ENCODE data around the gene LRP1B. TPM values are rescaled to one million over a fixed set of nuclear protein-coding genes. Genes with fewer than 3 reads are reported as not detected.

LRP1B gene
- polyA plus RNA-seq, 2 of the 4 experiments (the other 2 are of a cell fraction), result 0.03 TPM; not detected in 1

DNA sequence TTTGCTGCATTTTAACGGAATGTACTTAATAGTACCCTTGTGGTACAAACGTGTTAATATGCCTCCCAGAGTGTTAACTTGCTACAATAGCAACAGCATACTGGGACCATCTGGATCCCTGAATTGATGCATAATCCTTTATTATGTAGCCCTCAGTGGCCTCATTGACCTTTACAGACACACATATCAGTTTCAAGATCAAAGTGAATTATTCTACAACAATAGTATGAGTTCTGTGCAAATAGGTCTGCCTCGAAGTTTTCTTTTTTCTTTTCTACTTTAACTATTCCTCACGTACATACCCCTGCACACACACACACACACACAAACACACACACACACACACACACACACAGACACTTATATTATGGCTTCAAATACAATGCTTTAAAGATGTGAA lies 1622.1 kb downstream of the LRP1B start (continued):
- no peak for TF ChIP-seq JUN (IDR thresholded peaks at IDR 0.05)
- no peak for TF ChIP-seq TP53 (CRISPR knock-in tag; IDR thresholded peaks at IDR 0.05)

DNA sequence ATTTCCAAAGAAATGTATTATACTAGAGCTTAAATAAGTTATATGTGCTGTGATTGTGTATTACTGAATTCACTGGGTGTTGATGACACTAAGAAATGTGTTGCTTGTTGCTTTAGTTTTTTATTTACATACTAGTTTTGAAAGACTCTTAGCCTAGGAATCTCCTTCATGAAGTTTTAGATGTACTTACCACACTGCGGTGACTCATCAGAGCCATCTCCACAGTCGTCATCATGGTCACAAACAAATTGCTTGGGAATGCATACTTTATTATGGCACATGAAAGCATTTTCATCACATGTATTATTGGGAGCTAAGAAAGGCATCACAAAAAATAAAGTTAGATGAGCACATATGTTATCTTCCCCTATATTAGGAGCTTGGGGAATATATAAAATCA lies 1624.2 kb downstream of the LRP1B start:
- FAIRE-seq (no peak), DNase-seq (ENCODE audit: low read depth in 1 of 2, low spot score in 1 of 2) (peak in 1 of 2 experiments; percentile 29), ATAC-seq (no peak)
- no peak for TF ChIP-seq FOSL2 (IDR thresholded peaks at IDR 0.05)
- TF ChIP-seq FOSL2 (CRISPR knock-in tag; IDR thresholded peaks at IDR 0.05), result peak; percentile 62
- TF ChIP-seq PHF8 (IDR thresholded peaks at IDR 0.05; ENCODE audit: borderline replicate concordance, low read depth), result no peak
- WGBS (ENCODE audit: missing lambda C conversion rate), result 67% methylated on average over 2 of the region's 2 CpGs
- no peak overlapping the region for H3K4me3 ChIP-seq
- 0 out of 3 replicates have a peak, but pooled peaks cover 4% of the 10 kb centered on the region for H3K4me1 ChIP-seq
- ChIA-PET POLR2A (no interaction called here), CTCF (no interaction called here)
- no peak overlapping the region for H3K27ac ChIP-seq
- H3K4me2 ChIP-seq, result no peak overlapping the region
- no peaks in the 10 kb centered on the region for H3K9me3 ChIP-seq

- ChIA-PET POLR2A (no interaction called here), CTCF (no interaction called here)
- 48% methylated on average over 2 of the region's 2 CpGs for WGBS (ENCODE audit: missing lambda C conversion rate)
- no peak for FAIRE-seq
- no peak for TF ChIP-seq EHF (CRISPR knock-in tag; IDR thresholded peaks at IDR 0.05)
- no peak for TF ChIP-seq SMC3 (IDR thresholded peaks at IDR 0.05)
- TF ChIP-seq HES2 (IDR thresholded peaks at IDR 0.05), result no peak
- no peak for TF ChIP-seq CHD4 (IDR thresholded peaks at IDR 0.05; ENCODE audit: borderline replicate concordance)
- TF ChIP-seq HOXB13 (CRISPR knock-in tag; IDR thresholded peaks at IDR 0.05; ENCODE audit: low read depth), result no peak
- no peak for TF ChIP-seq NR3C1 (IDR thresholded peaks at IDR 0.05)
- TF ChIP-seq RFX5 (IDR thresholded peaks at IDR 0.05), result no peak
- Histone ChIP-seq H3K27ac (no peak overlapping the region), H3K4me1 (0 out of 3 replicates have a peak, but pooled peaks cover 4% of the 10 kb centered on the region), H3K4me2 (no peak overlapping the region), H3K9me3 (no peaks in the 10 kb centered on the region), H3K4me3 (no peak overlapping the region)
- ATAC-seq, result no peak
- no peak for DNase-seq (ENCODE audit: low read depth in 1 of 2, low spot score in 1 of 2)
These were observed 1626.2 kb downstream of the LRP1B start for GRCh38 chr2:140504601-140505000.

- Histone ChIP-seq H3K4me1 (0 out of 3 replicates have a peak, but pooled peaks cover 4% of the 10 kb centered on the region), H3K27ac (no peak overlapping the region), H3K4me2 (peak overlapping the region; percentile 39), H3K4me3 (no peak overlapping the region), H3K9me3 (no peaks in the 10 kb centered on the region)
- FAIRE-seq, result no peak
- CTCF ChIA-PET, result interaction anchor here (1.0 kb wide), 1 partner anchor 27 kb away, joined by 3 read pairs; no protein-coding TSS in a partner anchor
- TF ChIP-seq HEYL (CRISPR knock-in tag; IDR thresholded peaks at IDR 0.05) (no peak), BCL3 (IDR thresholded peaks at IDR 0.05) (no peak), RAD21 (conservative IDR thresholded peaks at IDR 0.05 in 1 of 2, IDR thresholded peaks at IDR 0.05 in 1 of 2) (no peak), MYC (IDR thresholded peaks at IDR 0.05; ENCODE audit: borderline replicate concordance, low read length) (no peak), POLR2A (IDR thresholded peaks at IDR 0.05; ENCODE audit: low read length) (no peak), FOXS1 (CRISPR knock-in tag; IDR thresholded peaks at IDR 0.05) (no peak), RCOR1 (IDR thresholded peaks at IDR 0.05; ENCODE audit: low read depth, low read length) (no peak)
- ATAC-seq, result no peak; a peak in 1 of 6 replicates
- POLR2A ChIA-PET, result no interaction called here
- 38% methylated on average over 6 of the region's 6 CpGs for WGBS (ENCODE audit: missing lambda C conversion rate)
- no peak for DNase-seq (ENCODE audit: low read depth in 1 of 2, low spot score in 1 of 2)
These were observed 1627.7 kb downstream of the LRP1B start for GRCh38 chr2:140502951-140503630.

- ChIA-PET CTCF (no interaction called here), POLR2A (no interaction called here)
- ATAC-seq (no peak), FAIRE-seq (no peak), DNase-seq (ENCODE audit: low read depth in 1 of 2, low spot score in 1 of 2) (no peak)
- WGBS (ENCODE audit: missing lambda C conversion rate), result 30% methylated on average over 4 of the region's 4 CpGs
- no peaks in the 10 kb centered on the region for H3K4me1 ChIP-seq
- TF ChIP-seq FOXS1 (CRISPR knock-in tag; IDR thresholded peaks at IDR 0.05) (no peak), HDAC2 (IDR thresholded peaks at IDR 0.05) (no peak), MAFK (IDR thresholded peaks at IDR 0.05; ENCODE audit: partially characterized antibody) (peak; percentile 49)
- TF ChIP-seq, protein P1, sequence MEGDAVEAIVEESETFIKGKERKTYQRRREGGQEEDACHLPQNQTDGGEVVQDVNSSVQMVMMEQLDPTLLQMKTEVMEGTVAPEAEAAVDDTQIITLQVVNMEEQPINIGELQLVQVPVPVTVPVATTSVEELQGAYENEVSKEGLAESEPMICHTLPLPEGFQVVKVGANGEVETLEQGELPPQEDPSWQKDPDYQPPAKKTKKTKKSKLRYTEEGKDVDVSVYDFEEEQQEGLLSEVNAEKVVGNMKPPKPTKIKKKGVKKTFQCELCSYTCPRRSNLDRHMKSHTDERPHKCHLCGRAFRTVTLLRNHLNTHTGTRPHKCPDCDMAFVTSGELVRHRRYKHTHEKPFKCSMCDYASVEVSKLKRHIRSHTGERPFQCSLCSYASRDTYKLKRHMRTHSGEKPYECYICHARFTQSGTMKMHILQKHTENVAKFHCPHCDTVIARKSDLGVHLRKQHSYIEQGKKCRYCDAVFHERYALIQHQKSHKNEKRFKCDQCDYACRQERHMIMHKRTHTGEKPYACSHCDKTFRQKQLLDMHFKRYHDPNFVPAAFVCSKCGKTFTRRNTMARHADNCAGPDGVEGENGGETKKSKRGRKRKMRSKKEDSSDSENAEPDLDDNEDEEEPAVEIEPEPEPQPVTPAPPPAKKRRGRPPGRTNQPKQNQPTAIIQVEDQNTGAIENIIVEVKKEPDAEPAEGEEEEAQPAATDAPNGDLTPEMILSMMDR (IDR thresholded peaks at IDR 0.05), result no peak
- TF ChIP-seq, protein P2, sequence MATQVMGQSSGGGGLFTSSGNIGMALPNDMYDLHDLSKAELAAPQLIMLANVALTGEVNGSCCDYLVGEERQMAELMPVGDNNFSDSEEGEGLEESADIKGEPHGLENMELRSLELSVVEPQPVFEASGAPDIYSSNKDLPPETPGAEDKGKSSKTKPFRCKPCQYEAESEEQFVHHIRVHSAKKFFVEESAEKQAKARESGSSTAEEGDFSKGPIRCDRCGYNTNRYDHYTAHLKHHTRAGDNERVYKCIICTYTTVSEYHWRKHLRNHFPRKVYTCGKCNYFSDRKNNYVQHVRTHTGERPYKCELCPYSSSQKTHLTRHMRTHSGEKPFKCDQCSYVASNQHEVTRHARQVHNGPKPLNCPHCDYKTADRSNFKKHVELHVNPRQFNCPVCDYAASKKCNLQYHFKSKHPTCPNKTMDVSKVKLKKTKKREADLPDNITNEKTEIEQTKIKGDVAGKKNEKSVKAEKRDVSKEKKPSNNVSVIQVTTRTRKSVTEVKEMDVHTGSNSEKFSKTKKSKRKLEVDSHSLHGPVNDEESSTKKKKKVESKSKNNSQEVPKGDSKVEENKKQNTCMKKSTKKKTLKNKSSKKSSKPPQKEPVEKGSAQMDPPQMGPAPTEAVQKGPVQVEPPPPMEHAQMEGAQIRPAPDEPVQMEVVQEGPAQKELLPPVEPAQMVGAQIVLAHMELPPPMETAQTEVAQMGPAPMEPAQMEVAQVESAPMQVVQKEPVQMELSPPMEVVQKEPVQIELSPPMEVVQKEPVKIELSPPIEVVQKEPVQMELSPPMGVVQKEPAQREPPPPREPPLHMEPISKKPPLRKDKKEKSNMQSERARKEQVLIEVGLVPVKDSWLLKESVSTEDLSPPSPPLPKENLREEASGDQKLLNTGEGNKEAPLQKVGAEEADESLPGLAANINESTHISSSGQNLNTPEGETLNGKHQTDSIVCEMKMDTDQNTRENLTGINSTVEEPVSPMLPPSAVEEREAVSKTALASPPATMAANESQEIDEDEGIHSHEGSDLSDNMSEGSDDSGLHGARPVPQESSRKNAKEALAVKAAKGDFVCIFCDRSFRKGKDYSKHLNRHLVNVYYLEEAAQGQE (IDR thresholded peaks at IDR 0.05), result no peak
- no peak overlapping the region for H3K4me3 ChIP-seq
- no peaks in the 10 kb centered on the region for H3K9me3 ChIP-seq
- no peak overlapping the region for H3K4me2 ChIP-seq
- H3K27ac ChIP-seq, result no peak overlapping the region
These were observed 1632.5 kb downstream of the LRP1B start for GRCh38 chr2:140498360-140498759.

Measured in A549 (cell line).